SK-N-SH (cell line): ENCODE results near the gene WWP2.

Experiments
- CTCF ChIP-seq: fragments of 200-600 bp; sonication (generic); IDR thresholded peaks from 2 replicates; pipeline ENCODE4 v1.6.1; 2017; ENCODE audit warnings: antibody characterized with exemption, mild to moderate bottlenecking, moderate library complexity
- ELF1 ChIP-seq: IDR thresholded peaks from 2 replicates; pipeline ENCODE4 v1.4.0; 2012
- EP300 ChIP-seq, 2 experiments: IDR thresholded peaks; 2 replicates each; pipeline versions ENCODE4 v1.4.0 to v1.6.1; 2012; ENCODE audit warnings: borderline replicate concordance in 1 of 2, low read depth in 1 of 2, low read length in 1 of 2
- EZH2phosphoT487 ChIP-seq: fragments of 200-600 bp; sonication (generic); IDR thresholded peaks from 2 replicates; pipeline ENCODE4 v1.6.1; 2017; ENCODE audit warnings: low read depth, mixed run types, mild to moderate bottlenecking, antibody characterized with exemption, moderate library complexity, borderline replicate concordance
- GATA2 ChIP-seq: sonication (generic); formaldehyde crosslinking; IDR thresholded peaks from 2 replicates; pipeline ENCODE4 v1.5.0; 2020; ENCODE audit warnings: mild to moderate bottlenecking, missing genetic modification reagents
- JUND ChIP-seq: IDR thresholded peaks from 2 replicates; pipeline ENCODE4 v1.4.0; 2012
- NFIC ChIP-seq: IDR thresholded peaks from 2 replicates; pipeline ENCODE4 v1.4.0; 2012; ENCODE audit warnings: borderline replicate concordance
- POLR2AphosphoS5 ChIP-seq: IDR thresholded peaks from 2 replicates; pipeline ENCODE4 v1.6.1; 2012; ENCODE audit warnings: low read depth, low read length
- REST ChIP-seq: IDR thresholded peaks from 2 replicates; pipeline ENCODE4 v1.6.1; 2012; ENCODE audit warnings: mild to moderate bottlenecking, low read depth, low read length, moderate library complexity
- RFX5 ChIP-seq: IDR thresholded peaks from 2 replicates; pipeline ENCODE4 v1.6.1; 2012; ENCODE audit warnings: mild to moderate bottlenecking, improper control_type of control experiment, low read length
- RXRA ChIP-seq: IDR thresholded peaks from 2 replicates; pipeline ENCODE4 v1.4.0; 2012; ENCODE audit warnings: low read depth, mild to moderate bottlenecking, borderline replicate concordance
- TAF1 ChIP-seq: IDR thresholded peaks from 2 replicates; pipeline ENCODE4 v1.6.1; 2012; ENCODE audit warnings: low read depth, mild to moderate bottlenecking, low read length, moderate library complexity, borderline replicate concordance

GRCh38 chr16:69781118-69781517 is 19.0 kb downstream of the WWP2 start:
- TF ChIP-seq CTCF = no peak
- no peak for TF ChIP-seq TAF1
- no peak for TF ChIP-seq REST
- no peak for TF ChIP-seq RXRA
- no peak for TF ChIP-seq JUND
- no peak for TF ChIP-seq RFX5
- TF ChIP-seq EZH2phosphoT487 = no peak
- no peak for TF ChIP-seq ELF1
- no peak for TF ChIP-seq POLR2AphosphoS5
- no peak for TF ChIP-seq NFIC
- TF ChIP-seq GATA2 (CRISPR knock-in tag) = no peak
- no peak for TF ChIP-seq EP300 (IDR thresholded peaks at IDR 0.05; ENCODE audit: borderline replicate concordance in 1 of 2, low read depth in 1 of 2, low read length in 1 of 2)
